ENCODE results near the gene HSD3B7. TPM values are rescaled to one million over a fixed set of nuclear protein-coding genes. Genes with fewer than 3 reads are reported as not detected.

Gene HSD3B7
- total and polyA plus RNA-seq, 10 of the 15 experiments (the other 5 are each of a cell fraction or from before 2014, with no cell fraction given), result 0.18 to 1.8 (median 0.48) TPM; not detected in 1

GRCh38 chr16:30984669-30985400, at the start of gene HSD3B7 (continued):
- TF ChIP-seq NKRF (conservative IDR thresholded peaks at IDR 0.05) (0 out of 2 replicates have a peak, but pooled peaks have one; percentile 25), ZBTB33 (IDR thresholded peaks at IDR 0.05) (0 out of 2 replicates have a peak, but pooled peaks have one; percentile 6), KAT2A (conservative IDR thresholded peaks at IDR 0.05; ENCODE audit: control insufficient read depth, low read depth, low read length) (no peak), RAD21 (IDR thresholded peaks at IDR 0.05; ENCODE audit: insufficient read depth, low read depth, low read length) (peak; percentile 89), CREM (IDR thresholded peaks at IDR 0.05; ENCODE audit: low read depth) (no peak), BCL11A (IDR thresholded peaks at IDR 0.05; ENCODE audit: low read depth, low read length) (no peak), SMC3 (IDR thresholded peaks at IDR 0.05; ENCODE audit: borderline replicate concordance, low read length) (peak; percentile 94), TCF12 (IDR thresholded peaks at IDR 0.05; ENCODE audit: low read depth, low read length) (no peak), DPF2 (IDR thresholded peaks at IDR 0.05) (peak; percentile 51; the same call in 1 of the 2 replicates), BCLAF1 (IDR thresholded peaks at IDR 0.05) (no peak), POLR2A (IDR thresholded peaks at IDR 0.05; ENCODE audit: low read depth, low read length) (peak; percentile 55), RUNX3 (IDR thresholded peaks at IDR 0.05; ENCODE audit: low read length) (peak; percentile 63), MLLT1 (IDR thresholded peaks at IDR 0.05) (0 out of 2 replicates have a peak, but pooled peaks have one; percentile 36), HDGF (IDR thresholded peaks at IDR 0.05) (0 out of 2 replicates have a peak, but pooled peaks have one; percentile 43), POU2F2 (IDR thresholded peaks at IDR 0.05; ENCODE audit: borderline replicate concordance, low read depth, low read length) (0 out of 3 replicates have a peak, but pooled peaks have one; percentile 40)
